ENCODE results near the gene TMEM131L.
"Not testable (repeated sequence)": the region's sequence is repeated elsewhere in the genome, so short reads cannot be mapped to it uniquely, and the experiment has no call there.

Gene TMEM131L, protein sequence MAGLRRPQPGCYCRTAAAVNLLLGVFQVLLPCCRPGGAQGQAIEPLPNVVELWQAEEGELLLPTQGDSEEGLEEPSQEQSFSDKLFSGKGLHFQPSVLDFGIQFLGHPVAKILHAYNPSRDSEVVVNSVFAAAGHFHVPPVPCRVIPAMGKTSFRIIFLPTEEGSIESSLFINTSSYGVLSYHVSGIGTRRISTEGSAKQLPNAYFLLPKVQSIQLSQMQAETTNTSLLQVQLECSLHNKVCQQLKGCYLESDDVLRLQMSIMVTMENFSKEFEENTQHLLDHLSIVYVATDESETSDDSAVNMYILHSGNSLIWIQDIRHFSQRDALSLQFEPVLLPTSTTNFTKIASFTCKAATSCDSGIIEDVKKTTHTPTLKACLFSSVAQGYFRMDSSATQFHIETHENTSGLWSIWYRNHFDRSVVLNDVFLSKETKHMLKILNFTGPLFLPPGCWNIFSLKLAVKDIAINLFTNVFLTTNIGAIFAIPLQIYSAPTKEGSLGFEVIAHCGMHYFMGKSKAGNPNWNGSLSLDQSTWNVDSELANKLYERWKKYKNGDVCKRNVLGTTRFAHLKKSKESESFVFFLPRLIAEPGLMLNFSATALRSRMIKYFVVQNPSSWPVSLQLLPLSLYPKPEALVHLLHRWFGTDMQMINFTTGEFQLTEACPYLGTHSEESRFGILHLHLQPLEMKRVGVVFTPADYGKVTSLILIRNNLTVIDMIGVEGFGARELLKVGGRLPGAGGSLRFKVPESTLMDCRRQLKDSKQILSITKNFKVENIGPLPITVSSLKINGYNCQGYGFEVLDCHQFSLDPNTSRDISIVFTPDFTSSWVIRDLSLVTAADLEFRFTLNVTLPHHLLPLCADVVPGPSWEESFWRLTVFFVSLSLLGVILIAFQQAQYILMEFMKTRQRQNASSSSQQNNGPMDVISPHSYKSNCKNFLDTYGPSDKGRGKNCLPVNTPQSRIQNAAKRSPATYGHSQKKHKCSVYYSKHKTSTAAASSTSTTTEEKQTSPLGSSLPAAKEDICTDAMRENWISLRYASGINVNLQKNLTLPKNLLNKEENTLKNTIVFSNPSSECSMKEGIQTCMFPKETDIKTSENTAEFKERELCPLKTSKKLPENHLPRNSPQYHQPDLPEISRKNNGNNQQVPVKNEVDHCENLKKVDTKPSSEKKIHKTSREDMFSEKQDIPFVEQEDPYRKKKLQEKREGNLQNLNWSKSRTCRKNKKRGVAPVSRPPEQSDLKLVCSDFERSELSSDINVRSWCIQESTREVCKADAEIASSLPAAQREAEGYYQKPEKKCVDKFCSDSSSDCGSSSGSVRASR (N-terminal part only)

DNA sequence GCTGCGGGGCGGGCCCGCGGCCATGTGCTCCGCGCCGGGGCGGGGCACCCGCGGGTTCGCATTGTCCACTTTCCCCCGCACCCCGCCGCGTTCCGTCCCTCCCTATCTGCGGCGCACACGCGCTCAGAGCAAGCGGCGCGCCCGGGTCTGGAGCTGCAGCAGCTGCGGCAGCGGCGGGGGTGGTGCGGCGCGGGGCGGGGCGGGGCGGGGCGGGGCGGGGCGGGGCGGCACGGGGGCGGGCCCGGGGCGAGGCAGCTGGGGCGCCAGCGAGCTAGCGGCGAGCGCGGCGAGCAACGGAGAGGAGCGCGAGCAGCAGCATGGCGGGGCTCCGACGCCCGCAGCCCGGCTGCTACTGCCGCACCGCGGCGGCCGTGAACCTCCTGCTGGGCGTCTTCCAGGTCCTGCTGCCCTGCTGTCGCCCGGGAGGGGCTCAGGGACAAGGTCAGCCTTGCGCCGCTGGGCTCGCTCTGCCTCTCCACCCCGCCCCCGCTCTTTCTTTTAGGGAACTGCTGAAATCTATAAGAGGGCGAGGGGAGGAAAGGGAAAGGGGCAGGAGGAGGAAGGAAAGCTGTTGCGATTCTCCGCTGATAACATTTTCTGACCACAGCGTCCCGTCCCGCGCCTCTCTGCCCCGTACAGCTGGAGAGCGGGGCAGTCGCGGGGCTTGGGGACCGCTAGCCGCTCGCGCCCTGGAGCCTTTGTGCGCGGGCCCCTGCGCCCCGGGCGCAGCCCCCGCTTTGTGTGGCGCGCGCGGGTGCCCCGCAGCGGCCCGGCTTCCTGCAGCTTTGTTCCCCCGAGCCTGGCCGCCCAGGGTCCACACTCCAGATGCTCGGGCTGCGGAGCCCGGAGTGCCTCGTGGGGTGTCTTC lies at the start of gene TMEM131L:
TSS of gene TMEM131L (plus strand) at position 280 of the 868 bp plus-strand sequence. CDS start at position 318, 38 bp downstream.
- no peak for DNase-seq

DNA sequence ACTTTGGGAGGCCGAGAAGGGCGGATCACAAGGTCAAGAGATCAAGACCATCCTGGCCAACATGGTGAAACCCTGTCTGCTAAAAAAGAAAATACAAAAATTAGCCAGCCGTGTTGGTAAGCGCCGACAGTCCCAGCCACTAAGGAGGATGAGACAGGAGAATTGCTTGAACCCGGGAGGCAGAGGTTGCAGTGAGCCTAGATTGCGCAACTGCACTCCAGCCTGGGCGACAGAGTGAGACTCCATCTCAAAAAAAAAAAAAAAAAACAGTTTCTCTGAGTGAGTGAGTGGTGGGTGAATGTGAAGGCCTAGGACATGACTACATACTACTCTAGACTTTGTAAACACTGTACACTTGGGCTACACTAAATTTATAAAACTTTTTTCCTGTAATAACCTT lies 49.7 kb upstream of the TMEM131L start:
- not testable (repeated sequence) for DNase-seq

DNA sequence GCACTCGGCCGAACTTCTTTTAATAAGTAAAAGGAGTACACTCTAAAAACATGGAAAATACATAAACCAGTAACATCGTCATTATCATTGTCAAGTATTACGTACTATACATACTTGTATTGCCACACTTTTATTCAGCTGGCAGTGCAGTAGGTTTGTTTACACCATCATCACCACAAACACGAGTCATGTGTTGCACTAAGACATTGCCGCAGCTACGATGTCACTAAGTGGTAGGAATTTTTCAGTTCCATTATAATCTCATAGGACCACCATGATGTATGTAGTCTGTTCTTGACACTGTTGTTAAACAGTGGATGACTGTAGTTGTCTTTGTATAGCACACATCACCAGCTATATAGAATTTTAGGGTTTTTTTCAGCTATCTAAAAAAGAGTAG lies 48.0 kb upstream of the TMEM131L start:
- no peak for DNase-seq

DNA sequence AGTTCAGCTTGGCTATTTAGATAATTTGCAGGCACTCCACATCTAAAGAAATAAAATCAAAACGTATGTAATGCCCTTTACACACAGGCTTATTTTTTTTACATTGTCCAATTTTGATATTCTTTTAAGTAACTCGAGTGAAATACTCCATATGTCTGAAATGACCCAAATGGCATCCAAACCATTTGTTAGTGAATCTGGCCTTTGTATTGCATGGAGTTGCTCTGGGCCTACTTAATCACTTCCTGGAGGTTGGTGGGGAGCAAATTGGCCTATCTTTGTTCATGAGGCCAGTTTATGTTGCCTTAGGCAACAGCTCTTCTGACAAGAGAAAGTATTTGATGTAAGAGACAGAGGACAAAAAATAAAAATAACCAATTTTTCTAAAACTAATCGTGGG lies 47.6 kb upstream of the TMEM131L start:
- DNase-seq, result no peak

DNA sequence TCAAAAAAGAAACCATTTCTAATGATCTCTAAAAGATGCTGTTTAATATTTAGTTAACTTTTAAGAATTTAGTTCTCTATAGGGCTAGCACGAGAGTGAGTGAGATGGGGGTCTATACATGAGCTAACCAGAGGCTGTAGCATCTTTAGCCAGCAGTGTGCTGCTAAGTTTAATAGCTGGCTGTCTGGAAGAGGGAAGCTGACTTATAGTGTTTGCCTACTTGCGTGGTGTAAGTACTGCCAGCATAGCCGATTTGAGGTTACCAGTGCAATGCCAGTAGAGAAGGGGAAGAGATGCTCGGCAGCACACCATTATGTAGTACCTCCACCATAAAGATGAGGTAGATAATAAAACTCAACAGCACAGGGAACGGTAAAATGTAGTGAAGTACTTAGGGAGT lies 47.1 kb upstream of the TMEM131L start:
- no peak for DNase-seq

DNA sequence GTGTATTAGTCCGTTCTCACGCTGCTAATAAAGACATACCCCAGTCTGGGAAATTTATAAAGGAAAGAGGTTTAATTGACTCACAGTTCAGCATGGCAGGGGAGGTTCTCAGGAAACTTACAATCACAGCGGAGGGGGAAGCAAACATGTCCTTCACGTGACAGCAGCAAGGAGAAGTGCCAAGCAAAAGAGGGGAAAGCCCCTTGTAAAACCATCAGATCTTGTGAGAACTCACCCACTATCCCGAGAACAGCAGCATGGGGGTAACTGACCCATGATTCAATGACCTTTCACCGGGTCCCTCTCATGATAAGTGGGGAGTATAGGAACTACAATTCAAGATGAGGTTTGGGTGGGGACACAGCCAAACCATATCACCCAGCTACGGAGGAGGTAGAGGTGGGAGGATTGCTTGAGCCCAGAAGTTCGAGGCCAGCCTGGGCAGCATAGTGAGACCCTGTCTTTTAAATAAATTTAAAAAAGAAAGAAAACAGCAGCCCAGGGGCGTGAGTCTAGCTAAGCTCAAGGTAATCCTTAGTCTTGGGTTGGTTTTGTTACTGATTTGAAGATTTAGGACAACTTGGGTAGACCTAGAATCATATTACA lies 46.4 kb upstream of the TMEM131L start:
- DNase-seq, result no peak

DNA sequence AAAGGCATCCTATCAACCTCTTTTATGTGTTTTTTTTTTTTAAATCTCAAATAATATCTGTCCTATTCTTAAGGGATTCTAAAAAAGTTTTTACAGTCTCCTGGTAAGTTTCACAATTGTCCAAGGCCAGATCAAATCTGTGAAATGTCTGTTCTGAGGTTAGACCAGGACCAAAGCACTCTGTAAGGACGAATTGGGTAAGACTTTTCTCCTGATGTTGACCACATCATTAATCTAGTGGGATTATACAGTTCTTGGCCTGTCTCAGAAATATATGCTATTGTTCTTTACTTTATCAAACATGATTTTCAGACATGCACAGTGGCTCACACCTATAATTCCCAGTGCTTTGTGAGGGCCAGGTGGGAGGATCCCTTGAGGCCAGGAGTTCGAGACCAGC lies 45.8 kb upstream of the TMEM131L start:
- no peak for DNase-seq

DNA sequence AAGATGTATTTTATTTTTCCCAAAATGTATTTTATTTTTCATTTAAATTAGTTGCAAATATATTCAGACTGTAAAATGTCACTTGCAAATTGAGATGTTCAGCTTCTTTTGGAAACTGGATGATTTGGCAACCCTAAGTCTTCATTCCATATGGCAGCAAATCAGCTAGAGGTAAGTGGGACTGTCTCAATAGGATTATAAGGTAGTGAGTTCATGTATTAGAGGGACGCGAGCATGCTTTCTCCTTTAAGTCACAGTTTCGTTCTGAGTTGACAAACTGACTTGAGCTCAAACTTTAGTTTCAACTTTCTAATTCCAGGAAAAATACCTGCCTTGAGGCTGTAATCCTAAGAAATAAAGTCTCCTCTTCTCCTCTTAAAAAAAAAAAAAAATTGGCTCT lies 44.2 kb upstream of the TMEM131L start:
- DNase-seq, result no peak

DNA sequence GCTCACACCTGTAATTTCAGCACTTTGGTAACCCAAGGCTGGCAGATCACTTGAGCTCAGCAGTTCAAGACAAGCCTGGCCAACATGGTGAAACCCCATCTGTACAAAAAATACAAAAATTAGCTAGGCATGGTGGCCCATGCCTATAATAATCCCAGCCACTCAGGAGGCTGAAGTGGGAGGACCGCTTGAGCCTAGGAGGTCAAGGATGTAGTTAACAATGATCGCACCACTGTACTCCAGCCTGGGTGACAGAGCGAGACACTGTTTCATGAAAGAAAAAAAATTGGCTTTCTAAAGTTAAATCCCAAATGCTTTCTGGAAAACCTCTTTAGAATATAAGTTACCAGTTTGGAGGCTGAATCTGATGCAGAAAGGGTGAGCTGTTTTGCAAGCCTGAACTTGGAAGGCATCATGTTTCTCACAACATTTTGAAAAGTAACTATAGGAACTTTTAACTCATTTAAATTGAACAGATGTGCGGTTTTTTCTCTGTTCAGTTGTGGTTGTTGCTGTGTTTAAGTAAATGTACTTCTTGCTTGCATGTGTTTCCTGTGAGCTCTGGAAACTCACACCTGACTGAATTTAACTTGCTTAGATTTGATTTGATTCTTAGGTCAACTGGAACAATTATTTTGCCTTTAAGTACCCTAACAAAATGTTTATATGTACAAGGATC lies 39.8 kb upstream of the TMEM131L start:
- no peak for DNase-seq

DNA sequence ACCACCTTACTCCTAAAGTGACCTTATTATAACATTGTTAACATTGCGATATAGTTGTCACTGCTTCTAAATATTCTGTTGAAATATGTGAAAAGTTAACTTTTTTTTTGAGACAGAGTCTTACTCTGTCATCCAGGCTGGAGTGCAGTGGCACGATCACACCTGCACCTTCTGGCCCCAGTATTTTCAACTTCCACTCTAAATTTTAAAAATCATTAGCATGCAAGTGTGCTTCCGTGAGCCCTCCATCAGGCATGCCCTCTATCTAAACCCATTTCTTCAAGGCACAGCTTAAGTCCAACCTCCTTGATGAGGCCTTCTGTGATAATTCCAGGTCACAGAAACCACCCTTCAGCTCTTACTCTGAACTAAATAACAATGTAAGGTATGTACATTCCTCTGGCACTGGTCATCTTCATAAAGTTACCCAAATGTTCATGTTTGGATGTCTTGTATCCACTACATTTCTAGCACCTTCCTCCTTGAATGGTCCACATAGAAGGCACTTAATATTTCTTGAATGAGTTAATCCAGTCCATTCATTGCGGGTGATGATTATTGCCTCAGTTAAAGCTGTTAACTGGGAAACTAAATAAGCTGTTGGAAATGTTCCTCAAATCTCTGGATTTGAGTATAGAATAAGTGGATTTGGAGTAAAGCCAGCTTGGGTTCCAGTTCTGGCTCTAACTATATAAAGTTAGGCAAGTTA lies 38.6 kb upstream of the TMEM131L start:
- DNase-seq, result no peak

DNA sequence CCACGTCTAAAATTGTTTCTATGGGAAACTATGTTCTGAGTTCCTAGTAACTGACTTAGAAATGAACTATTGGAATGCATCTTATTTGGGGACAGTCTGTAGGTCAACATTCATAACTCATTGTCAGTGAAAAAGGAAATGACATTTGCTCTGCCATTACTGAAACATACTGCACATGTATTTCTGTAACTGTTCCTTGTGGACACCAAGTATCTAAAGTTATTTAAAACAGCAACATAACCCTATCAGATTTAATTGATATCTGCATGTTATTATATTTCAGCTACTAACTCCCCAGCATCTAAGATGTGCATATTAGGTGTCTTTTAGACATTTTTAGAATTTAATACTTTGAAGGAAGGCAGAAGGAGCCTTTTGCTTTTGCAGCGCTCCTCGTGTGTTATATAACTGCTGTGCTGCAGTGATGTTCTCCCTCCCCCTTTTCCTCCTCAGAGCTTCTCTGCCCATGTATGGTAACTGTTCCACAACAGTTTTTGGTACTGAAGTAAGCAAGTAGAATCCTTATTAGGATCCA lies 37.2 kb upstream of the TMEM131L start:
- DNase-seq, result no peak

DNA sequence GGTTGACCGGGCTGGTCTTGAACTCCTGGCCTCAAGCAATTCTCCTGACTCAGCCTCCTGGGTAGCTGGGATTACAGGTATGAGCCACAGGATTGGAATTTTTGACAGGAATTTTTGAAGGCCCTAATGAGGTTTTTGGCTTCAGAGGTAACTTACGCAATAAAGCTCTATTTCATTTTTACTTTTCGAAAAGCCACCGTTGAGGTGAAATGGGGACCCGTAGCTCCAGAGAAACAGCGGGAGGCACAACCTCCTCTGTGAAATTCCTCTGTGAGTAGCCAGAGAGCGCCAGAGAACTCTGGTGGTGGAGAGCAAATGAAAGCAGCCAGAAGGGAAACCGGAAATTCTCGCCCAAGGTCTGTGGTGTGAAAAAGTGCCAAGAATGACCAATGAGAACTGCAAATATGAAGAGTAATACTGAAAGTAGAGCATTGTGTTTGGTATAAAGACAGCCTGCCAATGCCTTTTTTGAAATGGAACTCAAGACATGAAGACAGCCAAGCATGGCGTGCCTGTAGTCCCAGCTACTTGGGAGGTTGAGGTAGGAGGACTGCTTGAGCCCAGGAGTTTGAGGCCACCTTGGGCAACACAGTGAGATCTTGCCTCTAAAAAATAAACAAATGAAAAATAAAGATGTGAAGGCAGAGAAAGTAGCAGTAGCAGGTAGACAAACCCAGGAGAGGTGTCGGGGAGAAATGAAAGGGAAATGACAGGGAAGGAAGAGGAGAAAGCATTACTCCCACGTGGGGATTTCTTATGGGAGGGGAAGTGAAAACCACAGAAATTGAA lies 33.0 kb upstream of the TMEM131L start:
- no peak for DNase-seq

DNA sequence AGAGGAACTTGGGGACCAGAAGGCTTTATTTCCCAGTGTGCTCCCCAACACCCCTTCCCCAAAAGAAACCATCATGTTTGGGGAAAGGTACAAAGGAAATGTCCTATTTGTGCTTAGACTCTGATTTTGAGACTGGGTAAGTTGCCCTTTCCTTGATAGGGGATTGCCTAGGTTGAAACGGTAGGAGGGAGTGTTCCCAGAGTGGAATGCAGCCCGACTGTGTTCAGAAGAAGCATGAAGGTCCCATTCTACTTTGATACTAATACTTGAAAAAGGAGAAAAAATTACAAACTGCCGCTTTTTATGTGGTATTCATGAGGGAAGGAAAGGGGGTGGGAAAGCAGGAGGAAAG lies 32.4 kb upstream of the TMEM131L start:
- no peak for DNase-seq

DNA sequence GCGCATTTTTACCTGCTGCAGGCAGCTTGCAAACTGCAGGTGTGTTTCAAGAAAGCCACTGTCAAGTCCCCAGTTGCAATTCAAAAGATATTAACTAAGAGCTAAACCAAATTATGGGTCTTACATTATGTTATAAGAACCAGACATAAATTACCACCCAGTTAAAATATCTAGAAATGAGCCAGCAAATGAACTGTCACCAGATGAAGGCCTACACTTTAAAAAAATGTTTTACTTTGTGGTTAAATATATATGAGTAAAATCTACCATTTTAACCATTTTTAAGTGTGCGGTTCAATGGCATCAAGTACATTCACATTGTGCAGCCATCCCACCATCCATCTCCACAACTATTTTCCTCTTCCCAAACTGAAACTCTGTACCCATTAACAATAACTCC lies 32.0 kb upstream of the TMEM131L start:
- no peak for DNase-seq

DNA sequence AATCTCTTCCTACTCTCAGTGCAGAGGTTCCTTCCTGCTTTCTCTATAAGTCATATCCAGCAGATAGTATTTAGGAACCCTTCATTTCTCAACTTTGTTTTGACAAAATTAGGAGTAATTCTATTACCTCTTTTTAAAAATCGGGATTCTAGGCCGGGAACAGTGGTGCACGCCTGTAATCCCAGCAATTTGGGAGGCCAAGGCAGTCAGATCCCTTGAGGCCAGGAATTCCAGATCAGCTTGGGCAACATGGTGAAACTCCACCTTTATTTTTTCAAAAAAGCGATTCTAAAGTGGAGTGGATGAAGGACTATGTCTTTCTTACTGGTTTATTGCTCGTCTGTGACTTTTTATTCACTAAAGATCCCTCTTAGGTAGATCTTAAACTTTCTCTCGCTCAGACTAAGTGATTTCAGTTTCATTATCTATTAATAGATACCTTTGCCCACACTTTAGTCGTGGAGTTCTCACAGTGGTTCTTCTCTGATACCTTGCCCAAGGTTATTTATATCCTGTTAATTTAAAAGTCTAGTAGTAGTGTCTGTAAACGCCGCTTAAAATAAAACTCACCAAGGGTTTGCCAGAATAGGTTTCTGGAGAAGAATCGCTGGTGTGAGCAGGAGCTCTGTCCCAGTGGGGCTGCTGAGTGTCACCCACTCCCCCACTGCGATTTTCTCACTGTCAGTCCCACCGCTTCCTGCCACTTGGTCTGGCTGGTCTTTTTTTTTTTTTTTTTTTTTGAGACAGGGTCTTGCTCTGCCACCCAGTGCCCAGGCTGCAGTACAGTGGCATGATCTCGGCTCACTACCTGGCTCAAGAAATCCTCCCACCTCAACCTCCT lies 27.0 kb upstream of the TMEM131L start:
- DNase-seq, result no peak

DNA sequence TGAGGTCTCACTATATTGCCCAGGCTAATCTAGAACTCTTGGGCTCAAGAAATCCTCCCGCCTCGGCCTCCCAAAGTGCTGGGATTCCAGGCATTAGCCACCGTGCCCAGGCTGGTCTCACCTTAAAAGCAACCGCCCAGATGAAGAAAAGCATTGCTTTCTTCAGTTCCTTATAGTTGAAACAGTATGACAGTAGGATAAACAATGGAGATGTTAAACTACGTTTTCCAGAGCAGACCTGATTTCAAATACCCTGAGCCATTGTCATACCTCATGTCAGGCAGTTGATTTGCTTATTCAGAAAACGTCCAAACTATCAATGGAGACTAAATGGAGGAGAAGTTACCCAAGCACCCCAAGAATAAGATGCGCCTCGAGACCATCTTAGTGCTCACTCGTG lies 26.3 kb upstream of the TMEM131L start:
- DNase-seq, result no peak

DNA sequence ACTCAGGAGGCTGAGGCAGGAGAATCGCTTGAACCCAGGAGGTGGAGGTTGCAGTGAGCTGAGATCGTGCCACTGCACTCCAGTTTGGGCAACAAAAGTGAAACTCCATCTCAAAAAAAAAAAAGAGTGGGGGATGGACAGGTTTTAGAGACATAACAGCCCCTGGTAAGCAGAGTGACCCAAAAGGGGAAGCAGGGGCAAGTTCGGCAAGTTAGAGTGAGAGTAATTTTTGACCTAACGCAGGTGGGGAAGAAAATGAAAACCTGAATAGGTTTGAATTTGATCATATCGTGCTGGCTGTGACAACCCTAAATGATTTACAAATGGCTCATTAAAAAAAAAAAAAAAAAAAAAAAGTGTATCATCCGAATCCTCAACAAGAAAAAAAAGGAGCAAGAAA lies 25.7 kb upstream of the TMEM131L start:
- no peak for DNase-seq

DNA sequence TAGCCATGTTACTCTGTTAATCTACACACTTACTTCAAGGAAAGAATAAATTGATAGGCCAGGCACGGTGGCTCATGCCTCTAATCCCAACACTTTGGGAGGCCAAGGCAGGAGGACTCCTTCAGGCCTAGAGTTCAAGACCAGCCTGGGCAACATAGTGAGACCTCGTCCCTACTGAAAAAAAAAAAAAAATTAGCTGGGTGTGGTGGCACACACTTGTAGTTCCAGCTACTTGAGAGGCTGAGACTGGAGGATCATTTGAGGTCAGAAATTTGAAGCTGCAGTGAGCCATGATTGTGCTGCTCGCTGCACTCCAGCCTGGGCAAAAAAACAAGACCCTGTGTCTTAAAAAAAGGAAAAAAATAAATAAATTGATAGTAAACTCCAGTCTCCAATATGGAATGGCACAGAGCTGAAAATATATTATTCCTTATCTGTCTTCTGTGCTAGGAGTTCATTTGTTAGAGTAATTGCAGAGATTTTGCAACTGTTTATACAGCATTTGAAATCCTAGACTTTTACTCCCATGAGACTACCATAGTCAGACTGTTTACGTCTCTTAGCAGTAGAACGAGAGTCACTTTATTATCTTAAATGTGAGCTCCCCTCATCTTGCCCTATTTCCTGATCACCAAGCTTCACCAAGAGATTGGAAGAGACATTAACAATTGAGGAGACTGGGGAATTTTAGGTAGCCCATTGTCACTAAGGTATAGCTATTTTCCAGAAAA lies 18.8 kb upstream of the TMEM131L start:
- DNase-seq, result no peak
